NCI-H1092 (cell line): ENCODE measurements around the gene UBTD2.
A peak's percentile ranks its signal among the peaks of the same experiment; 100 is the strongest.
"Not testable (repeated sequence)": the region's sequence is repeated elsewhere in the genome, so short reads cannot be mapped to it uniquely, and the experiment has no call there.

Experiments
- DNase-seq: peaks from one replicate; lab custom pipeline; 2025; lab: John Stamatoyannopoulos, UW

The UBTD2 gene

DNA sequence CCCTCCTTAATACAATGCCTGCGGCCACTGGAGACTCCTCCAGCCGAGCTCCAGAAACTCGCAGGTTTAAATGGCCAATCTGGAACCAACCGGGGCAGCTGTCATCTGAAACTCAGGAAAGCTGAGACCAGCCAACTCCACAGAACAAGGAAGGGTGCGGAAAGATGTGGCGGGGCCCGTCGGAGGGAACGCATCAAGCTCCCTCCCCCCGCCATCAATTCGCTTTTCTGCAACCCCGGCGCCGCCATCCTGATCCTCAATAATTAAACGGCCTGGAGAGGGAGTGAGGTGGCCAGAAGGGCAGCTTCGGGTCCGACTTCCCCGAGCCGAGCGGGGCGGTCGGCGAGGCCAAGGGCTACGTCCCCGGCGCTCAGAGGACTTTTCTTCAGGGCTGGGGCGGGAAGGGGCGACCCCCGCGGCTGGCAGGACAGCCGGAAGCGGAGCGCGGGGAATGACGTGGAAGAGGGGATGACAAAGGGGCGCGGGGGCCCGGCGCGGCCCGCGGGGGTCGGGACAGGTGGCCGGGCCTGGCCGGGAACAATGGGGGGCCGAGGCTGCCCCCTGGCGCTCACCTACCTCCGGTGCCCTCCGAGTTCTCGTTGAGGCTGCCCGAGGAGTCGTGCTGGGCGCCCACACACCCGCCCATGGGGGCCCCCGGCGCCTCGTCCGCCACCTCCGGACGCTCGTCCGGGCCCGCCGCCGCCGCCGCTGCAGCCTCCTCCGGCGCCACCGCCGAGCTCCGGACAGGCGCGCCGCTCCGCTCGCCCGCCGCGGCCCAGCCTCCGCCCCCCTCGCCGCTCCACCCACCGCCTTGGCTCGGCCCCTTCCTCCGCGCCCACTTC is at the start of gene UBTD2:
UBTD2 (minus strand) TSS at position 745 of the 842 bp plus-strand sequence; CDS start at position 646, 99 bp downstream.
- DNase-seq: peak; percentile 37

- not testable (repeated sequence) for DNase-seq
Measured at GRCh38 chr5:172326901-172327300, 43.3 kb upstream of the UBTD2 start.

DNA sequence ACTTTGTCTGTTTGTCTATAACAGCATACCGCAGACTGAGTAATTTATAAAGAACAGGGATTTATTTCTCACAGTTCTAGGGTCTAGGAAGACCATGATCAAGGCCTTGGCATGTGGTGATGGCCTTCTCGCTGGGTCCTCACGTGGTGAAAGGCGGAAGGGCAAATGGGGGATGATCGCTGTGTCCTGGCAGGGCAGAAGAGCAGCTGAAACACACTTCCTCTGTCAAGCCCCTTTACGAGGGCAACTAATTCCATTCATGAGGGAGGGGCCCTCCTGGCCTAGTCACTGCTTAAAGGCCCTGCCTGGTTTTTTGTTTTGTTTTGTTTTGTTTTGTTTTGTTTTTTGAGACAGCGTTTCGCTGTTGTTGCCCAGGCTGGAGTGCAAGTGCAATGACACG is 41.9 kb upstream of the UBTD2 start:
- DNase-seq: no peak

- DNase-seq: no peak
Measured at GRCh38 chr5:172322028-172322965, 38.7 kb upstream of the UBTD2 start.

DNA sequence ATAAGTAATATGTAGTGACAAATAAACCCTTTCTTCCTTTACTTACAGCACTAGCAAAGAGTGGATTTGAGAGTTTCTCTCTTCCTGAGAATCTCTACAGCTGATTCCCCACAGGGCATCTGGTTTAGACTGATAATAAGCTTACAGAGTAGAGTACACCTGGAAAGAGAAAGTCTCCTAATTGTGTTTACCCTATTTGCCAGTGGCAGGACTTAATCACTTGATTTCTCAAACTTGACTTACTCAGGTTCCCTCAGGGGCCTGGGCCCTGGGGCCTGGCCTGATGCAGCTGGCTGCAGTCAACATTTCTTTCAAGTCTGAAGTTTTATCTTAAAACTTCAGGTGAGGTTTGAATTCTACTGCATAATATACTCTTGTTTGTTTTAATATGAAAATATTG is 38.0 kb upstream of the UBTD2 start:
- no peak for DNase-seq

GRCh38 chr5:172319708-172320441 is 36.3 kb upstream of the UBTD2 start:
- DNase-seq: no peak

- DNase-seq: no peak
Measured at GRCh38 chr5:172315587-172316493, 32.3 kb upstream of the UBTD2 start.

GRCh38 chr5:172313915-172314314 is 30.4 kb upstream of the UBTD2 start:
- DNase-seq: no peak

GRCh38 chr5:172312286-172312685 is 28.7 kb upstream of the UBTD2 start:
- no peak for DNase-seq

DNA sequence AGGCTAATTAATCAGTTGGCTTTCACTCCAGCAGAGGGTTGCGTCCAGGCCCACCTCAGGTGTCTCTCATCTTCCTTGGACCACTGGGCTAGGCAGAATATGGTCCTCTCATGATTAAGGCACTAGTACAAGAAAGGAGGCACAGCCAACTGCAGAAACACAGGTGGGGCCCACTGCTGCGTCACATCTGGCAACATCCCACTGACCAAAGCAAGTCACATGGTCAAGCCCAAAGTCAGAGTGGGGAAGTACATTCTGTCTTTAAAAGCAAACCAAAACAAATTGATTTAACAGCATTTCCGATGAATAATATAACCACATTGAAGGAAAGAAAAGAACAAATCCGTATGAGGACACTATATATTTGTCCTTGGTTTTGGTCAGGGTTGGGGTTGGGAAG is 28.0 kb upstream of the UBTD2 start:
- DNase-seq: no peak

- DNase-seq: no peak
Measured at GRCh38 chr5:172311026-172311425, 27.5 kb upstream of the UBTD2 start.

DNA sequence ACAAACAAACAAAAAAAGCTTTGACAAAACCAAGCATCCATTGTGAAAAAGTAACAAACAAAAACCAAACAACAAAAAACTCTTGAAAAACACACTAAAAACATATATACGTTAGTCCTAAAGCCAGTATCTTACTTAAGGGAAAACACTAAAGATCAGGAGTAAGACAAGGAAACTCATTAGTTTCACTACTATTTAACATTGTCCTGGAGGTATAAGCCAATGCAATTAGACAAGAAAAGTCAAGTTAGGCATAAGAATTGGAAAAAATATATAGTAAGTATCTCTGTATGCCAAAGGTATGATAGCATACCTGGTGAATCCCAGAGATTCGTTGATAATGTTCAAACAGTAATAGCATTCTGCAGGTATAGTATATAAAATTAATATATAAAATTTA is 21.8 kb upstream of the UBTD2 start:
- DNase-seq: no peak

GRCh38 chr5:172303572-172304335 is 20.2 kb upstream of the UBTD2 start:
- DNase-seq: no peak

- DNase-seq: no peak
Measured at GRCh38 chr5:172303162-172303561, 19.6 kb upstream of the UBTD2 start.

GRCh38 chr5:172302047-172302710 is 18.6 kb upstream of the UBTD2 start:
- DNase-seq: no peak

- no peak for DNase-seq
Measured at GRCh38 chr5:172299916-172300439, 16.4 kb upstream of the UBTD2 start.

- DNase-seq: no peak
Measured at GRCh38 chr5:172294831-172295230, 11.3 kb upstream of the UBTD2 start.

- DNase-seq: no peak
Measured at GRCh38 chr5:172293745-172294342, 10.3 kb upstream of the UBTD2 start.
